ENCODE results near the gene KDM4F.

GRCh38 chr11:95065336-95065735 is 16.1 kb downstream of the KDM4F start:
- TF ChIP-seq, protein P1, sequence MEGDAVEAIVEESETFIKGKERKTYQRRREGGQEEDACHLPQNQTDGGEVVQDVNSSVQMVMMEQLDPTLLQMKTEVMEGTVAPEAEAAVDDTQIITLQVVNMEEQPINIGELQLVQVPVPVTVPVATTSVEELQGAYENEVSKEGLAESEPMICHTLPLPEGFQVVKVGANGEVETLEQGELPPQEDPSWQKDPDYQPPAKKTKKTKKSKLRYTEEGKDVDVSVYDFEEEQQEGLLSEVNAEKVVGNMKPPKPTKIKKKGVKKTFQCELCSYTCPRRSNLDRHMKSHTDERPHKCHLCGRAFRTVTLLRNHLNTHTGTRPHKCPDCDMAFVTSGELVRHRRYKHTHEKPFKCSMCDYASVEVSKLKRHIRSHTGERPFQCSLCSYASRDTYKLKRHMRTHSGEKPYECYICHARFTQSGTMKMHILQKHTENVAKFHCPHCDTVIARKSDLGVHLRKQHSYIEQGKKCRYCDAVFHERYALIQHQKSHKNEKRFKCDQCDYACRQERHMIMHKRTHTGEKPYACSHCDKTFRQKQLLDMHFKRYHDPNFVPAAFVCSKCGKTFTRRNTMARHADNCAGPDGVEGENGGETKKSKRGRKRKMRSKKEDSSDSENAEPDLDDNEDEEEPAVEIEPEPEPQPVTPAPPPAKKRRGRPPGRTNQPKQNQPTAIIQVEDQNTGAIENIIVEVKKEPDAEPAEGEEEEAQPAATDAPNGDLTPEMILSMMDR (IDR thresholded peaks at IDR 0.05; ENCODE audit: poor library complexity, severe bottlenecking) = no peak
- TF ChIP-seq MXI1 (conservative IDR thresholded peaks at IDR 0.05; ENCODE audit: poor library complexity, severe bottlenecking) = no peak

All from neural cell (in vitro differentiated cells).